Measurements from ENCODE around the gene PSPC1.
A peak's percentile ranks its signal among the peaks of the same experiment; 100 is the strongest.
"Not testable (repeated sequence)": the region's sequence is repeated elsewhere in the genome, so short reads cannot be mapped to it uniquely, and the experiment has no call there.

The PSPC1 gene, protein sequence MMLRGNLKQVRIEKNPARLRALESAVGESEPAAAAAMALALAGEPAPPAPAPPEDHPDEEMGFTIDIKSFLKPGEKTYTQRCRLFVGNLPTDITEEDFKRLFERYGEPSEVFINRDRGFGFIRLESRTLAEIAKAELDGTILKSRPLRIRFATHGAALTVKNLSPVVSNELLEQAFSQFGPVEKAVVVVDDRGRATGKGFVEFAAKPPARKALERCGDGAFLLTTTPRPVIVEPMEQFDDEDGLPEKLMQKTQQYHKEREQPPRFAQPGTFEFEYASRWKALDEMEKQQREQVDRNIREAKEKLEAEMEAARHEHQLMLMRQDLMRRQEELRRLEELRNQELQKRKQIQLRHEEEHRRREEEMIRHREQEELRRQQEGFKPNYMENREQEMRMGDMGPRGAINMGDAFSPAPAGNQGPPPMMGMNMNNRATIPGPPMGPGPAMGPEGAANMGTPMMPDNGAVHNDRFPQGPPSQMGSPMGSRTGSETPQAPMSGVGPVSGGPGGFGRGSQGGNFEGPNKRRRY

DNA sequence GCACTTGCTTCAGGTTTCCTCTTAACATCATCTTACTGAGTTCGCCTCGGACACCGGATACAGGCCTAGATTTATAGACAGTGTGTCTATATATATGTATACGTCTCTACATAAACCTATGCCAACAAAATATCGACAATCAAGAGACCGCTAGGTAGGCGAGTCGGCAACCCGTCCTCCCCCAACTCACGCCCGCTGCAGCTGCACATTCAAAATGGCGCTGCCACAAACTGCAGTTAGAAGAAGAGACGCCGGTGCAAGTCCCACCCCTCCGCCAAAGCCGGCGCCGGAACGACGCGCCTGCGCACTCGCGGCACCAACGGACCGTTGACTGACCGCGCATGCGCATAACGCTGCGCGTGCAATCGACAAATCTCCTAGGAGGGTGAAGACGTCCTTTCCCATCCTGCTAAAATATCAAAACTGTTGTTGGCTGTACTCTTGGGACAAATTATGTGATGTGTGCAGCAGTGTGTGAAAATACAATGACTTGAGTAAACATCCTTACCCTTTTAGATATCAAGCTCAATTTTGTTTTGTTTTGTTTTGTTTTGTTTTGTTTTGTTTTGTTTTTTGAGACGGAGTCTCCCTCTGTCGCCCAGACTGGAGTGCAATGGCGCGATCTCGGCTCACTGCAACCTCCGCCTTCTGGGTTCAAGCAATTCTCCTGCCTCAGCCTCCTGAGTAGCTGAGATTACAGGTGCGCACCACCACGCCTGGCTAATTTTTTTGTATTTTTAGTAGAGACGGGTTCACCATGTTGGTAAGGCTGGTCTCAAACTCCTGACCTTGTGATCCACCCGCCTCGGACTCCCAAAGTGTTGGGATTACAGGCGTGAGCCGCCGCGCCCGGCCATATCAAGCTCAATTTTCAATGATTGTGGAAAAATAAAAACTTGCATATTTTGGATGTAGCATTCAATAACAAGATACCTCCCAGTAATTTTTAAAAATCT is at the start of gene PSPC1:
Gene PSPC1, minus strand, starts transcription at position 219 of the 956 bp plus-strand sequence. Its CDS starts 188 bp downstream, at position 31.
- Mint-ChIP-seq H3K4me3 (peak within 1 kb of the TSS; percentile 94), H3K27ac (peak within 1 kb of the TSS; percentile 99)
- not testable (repeated sequence) for H3K4me1 Mint-ChIP-seq, H3K27me3 Mint-ChIP-seq, H3K9me3 Mint-ChIP-seq, H3K36me3 Mint-ChIP-seq

DNA sequence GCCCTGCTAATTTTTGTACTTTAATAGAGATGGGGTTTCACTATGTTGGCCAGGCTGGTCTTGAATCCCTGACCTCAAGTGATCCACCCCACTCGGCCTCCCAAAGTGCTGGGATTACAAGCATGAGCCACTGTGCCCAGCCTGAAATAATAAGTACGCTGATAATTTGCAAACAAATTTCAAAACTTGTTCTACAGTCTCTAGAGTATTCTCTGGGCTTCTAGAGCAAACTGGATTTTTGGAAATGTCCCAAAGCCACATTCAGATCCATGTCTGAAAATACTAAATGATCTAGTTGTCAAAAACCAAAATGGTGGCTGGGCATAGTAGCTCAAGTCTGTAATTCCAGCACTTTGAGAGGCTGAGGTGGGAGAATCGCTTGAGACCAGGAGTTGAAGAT is 39.9 kb upstream of the PSPC1 start:
- peaks cover 21% of the 10 kb centered on the region for H3K36me3 Mint-ChIP-seq
- H3K4me3 Mint-ChIP-seq: no peak overlapping the region
- no peaks in the 10 kb centered on the region for H3K4me1 Mint-ChIP-seq
- no peak overlapping the region for H3K27ac Mint-ChIP-seq
- no peaks in the 10 kb centered on the region for H3K27me3 Mint-ChIP-seq
- H3K9me3 Mint-ChIP-seq: no peaks in the 10 kb centered on the region

DNA sequence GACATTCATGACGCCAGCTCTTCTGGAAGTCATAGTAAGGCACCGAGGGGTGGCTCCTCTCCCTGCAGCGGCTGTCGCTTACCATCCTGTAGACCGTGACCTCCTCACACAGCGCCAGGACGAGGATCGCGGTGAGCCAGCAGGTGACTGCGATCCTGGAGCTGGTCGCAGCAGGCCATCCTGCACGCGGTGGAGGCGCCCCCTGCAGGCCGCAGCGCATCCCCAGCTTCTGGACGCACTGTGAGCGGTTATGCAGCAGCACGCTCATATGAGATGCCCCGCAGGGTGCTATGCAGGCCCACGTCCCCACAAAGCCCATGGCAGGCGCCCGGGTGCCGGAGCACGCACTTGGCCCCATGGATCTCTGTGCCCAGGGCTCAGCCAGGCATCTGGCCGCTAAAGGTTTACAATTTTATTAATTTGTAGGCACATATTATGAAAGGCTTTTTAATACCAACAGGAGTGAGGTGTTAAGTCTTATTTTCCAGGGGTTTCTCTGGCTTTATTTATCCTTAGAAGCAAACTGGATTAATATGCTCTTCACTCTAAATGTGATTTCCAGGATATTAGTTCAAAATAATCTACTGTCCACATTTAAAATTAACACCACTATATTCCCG is 35.6 kb upstream of the PSPC1 start:
- no peak overlapping the region for H3K4me3 Mint-ChIP-seq
- H3K27me3 Mint-ChIP-seq: no peaks in the 10 kb centered on the region
- no peak overlapping the region for H3K27ac Mint-ChIP-seq
- H3K9me3 Mint-ChIP-seq: no peaks in the 10 kb centered on the region
- H3K4me1 Mint-ChIP-seq: no peaks in the 10 kb centered on the region
- H3K36me3 Mint-ChIP-seq: peaks cover 15% of the 10 kb centered on the region

DNA sequence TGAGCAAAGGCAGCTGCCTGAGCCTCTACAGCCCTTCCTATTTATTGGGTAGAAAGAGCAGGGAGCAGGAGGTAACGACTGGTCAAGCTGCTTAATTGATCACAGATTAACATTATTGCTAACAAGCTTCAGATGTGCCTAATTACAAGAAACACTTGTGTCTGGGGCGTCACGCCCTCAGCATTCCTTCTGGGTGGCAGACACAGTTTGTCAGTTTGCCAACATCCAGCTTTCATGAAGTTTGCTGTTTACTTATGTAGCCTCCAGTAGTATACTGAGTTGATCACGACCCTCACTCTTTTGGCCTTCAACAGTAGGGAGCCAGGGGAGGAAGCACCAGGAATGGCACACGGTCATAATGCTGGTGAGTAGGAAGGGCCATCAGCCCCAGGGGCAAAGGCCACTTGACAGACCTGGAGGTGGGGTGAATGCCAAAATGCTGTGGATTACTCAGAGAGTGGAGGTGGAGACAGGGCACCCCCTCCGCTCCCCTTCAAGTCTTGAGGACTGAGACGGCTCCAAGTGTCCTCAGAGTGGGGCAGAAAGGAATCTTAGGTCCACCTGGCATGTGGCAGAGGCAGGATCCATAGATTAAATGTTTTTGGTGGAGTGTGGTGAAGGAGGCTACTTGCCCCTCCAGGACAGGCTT is 34.9 kb upstream of the PSPC1 start:
- Mint-ChIP-seq H3K27me3 (no peaks in the 10 kb centered on the region), H3K36me3 (peaks cover 15% of the 10 kb centered on the region), H3K4me1 (no peaks in the 10 kb centered on the region), H3K4me3 (no peak overlapping the region), H3K27ac (no peak overlapping the region), H3K9me3 (no peaks in the 10 kb centered on the region)

DNA sequence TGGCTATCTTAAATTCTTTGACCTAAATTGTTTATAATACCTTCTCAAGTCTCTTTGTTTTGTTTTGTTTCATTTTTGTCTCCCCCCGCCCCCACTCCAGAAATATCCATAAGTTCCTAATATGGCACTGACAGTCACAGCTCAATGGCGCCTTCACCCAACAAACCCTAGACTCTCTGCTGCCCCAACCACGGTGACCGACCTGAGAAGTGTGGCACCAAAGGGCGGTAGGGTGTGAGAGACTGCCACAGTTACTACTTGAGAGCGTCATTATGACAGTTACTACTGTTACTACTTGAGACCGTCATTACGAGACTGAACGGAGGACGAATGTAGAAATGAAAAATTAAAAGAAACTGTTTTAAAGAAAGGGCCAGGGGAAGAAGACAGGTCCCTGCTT is 34.4 kb upstream of the PSPC1 start:
- no peak overlapping the region for H3K27ac Mint-ChIP-seq
- H3K4me1 Mint-ChIP-seq: no peaks in the 10 kb centered on the region

DNA sequence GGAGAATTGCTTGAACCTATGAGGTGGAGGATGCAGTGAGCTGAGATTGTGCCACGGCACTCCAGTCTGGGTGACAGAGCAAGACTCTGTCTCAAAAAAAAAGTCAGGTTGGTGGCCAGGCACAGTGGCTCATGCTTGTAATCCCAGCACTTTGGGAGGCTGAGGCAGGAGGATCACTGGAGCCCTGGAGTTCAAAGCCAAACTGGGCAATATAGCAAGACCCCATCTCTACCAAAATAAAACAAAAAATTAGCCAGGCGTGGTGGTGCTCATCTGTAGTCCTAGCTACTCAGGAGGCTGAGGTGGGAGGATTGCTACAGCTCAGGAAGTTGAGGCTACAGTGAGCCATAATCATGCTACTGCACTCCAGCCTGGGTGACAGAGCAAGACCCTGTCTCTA is 33.1 kb upstream of the PSPC1 start:
- peaks cover 15% of the 10 kb centered on the region for H3K36me3 Mint-ChIP-seq
- not testable (repeated sequence) for H3K4me1 Mint-ChIP-seq, H3K27me3 Mint-ChIP-seq, H3K9me3 Mint-ChIP-seq, H3K27ac Mint-ChIP-seq, H3K4me3 Mint-ChIP-seq

More for the DNA sequence above, 34.4 kb upstream of the PSPC1 start:
- no peaks in the 10 kb centered on the region for H3K9me3 Mint-ChIP-seq
- no peaks in the 10 kb centered on the region for H3K27me3 Mint-ChIP-seq
- no peak overlapping the region for H3K4me3 Mint-ChIP-seq
- H3K36me3 Mint-ChIP-seq: peaks cover 17% of the 10 kb centered on the region

DNA sequence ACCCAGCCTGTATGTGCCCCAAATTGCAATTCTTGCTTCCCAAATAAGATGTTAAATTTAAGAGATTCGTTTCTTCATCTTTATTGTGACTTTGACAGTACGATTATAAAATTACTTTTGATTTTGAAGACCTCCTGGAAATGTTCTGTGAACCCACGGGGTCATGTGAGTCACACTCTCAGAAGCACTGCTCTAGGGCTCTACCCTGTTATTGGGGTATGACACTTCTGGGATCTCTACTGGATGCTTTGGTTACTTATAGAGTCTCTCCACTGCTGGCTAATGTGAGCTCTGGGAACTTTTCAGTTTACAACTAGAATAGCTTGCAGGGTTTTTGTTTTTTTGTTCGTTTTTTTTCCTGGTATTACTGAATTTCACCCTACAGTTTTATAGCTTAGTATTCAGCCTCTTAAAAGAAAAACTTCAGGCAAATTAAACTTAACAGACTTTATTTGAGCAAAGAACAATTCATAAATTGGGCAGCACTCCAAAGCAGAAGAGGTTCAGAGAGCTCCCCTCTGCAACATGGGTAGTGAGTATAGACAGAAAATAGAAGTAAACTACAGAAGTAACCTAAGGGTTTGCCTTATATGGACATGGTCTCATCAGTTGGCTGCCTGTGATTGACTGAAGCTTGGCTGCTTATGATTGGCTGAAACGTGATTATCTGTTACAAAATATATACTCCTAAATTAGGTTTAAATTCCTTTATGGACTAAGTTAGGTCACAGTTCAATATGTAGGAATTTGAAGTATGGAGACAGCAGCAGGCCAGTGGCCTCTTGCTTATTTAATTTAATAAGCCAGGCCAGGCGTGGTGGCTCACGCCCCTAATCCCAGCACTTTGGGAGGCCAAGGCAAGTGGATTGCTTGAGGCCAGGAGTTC is 28.5 kb upstream of the PSPC1 start:
- no peaks in the 10 kb centered on the region for H3K9me3 Mint-ChIP-seq
- H3K4me1 Mint-ChIP-seq: no peaks in the 10 kb centered on the region
- H3K4me3 Mint-ChIP-seq: no peak overlapping the region
- no peaks in the 10 kb centered on the region for H3K27me3 Mint-ChIP-seq
- H3K36me3 Mint-ChIP-seq: peaks cover 2% of the 10 kb centered on the region
- H3K27ac Mint-ChIP-seq: peak overlapping the region; percentile 55

DNA sequence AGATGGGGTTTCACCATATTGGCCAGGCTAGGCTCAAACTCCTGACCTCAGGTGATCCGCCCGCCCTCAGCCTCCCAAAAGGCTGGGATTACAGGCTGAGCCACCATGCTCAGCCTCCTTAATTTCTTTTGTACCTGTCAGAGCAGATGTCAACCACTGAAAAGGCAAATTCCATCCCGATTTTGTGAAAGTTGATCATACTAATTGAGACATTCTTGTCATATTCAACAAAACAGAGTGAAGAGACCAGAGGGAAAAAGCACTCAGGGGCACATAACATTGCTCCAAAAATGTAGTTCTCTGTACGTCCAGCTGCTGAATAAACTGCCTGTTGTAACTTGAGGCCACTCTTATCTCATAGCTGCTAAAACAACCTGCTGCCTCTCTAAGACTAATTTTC is 27.4 kb upstream of the PSPC1 start:
- no peak overlapping the region for H3K4me3 Mint-ChIP-seq
- H3K36me3 Mint-ChIP-seq: peaks cover 2% of the 10 kb centered on the region
- H3K27me3 Mint-ChIP-seq: no peaks in the 10 kb centered on the region
- no peaks in the 10 kb centered on the region for H3K9me3 Mint-ChIP-seq
- H3K27ac Mint-ChIP-seq: no peak overlapping the region
- no peaks in the 10 kb centered on the region for H3K4me1 Mint-ChIP-seq

DNA sequence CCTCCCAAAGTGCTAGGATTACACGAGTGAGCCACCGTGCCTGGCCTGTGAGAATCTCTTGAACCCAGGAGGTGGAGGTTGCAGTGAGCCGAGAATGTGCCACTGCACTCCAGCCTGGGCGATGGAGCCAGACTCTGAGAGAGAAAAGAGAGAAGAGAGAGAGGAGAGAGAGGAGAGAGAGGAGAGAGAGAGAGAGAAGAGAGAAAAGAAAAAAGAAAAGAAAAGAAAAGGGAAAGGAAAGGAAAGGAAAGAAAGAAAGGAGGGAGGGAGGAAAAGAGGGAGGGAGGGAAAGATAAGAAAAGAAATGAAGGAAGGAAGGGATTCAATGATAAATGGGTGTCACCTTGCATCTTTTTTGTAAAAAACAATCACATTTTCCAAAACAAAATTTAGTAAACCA is 23.0 kb upstream of the PSPC1 start:
- Mint-ChIP-seq H3K4me1 (no peaks in the 10 kb centered on the region), H3K36me3 (no peaks in the 10 kb centered on the region), H3K27ac (peak overlapping the region; percentile 51), H3K4me3 (no peak overlapping the region), H3K9me3 (no peaks in the 10 kb centered on the region), H3K27me3 (no peaks in the 10 kb centered on the region)

DNA sequence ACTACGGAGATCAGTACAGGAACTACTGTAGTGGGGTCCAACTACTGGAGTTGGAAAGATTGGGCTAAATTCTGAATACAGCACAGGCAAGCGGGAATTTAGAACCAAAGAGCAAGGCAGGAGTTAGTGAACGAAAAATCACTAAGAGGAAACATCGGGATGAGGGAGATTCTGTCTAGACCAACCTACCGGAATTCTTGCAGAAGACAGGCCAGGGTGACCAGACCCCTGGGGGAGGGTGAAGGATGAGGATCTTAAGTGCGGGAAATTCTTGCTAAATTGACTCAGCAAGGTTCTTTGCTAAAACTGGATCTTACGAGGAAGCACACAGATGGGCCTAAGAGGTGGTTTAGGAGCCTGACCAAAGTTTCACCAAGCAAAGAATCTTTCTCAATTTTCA is 13.2 kb upstream of the PSPC1 start:
- Mint-ChIP-seq H3K27ac (no peak overlapping the region), H3K9me3 (no peaks in the 10 kb centered on the region), H3K4me1 (no peaks in the 10 kb centered on the region), H3K4me3 (no peak overlapping the region), H3K27me3 (no peaks in the 10 kb centered on the region), H3K36me3 (peaks cover 2% of the 10 kb centered on the region)

DNA sequence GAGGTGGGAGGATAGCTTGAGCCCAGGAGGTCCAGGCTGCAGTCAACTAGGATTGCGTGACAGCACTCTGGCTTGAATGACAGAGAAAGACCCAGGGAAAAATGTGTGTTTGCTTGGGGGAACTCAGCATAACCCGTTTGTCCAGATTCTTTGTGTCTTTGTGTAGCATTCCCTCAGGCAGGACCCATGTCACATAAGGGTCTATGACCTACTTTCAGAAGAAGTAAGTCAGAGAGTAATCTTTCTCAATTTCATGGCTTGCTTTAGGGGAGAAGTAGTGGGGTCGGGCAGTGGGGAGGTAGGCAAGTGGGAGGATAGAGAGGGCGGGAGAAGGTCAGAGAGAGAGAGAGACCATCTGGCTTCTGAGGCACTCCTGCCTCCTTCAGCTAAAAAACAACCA is 11.9 kb upstream of the PSPC1 start:
- Mint-ChIP-seq H3K4me3 (no peak overlapping the region), H3K27ac (no peak overlapping the region), H3K4me1 (no peaks in the 10 kb centered on the region), H3K36me3 (no peaks in the 10 kb centered on the region), H3K9me3 (no peaks in the 10 kb centered on the region), H3K27me3 (no peaks in the 10 kb centered on the region)

DNA sequence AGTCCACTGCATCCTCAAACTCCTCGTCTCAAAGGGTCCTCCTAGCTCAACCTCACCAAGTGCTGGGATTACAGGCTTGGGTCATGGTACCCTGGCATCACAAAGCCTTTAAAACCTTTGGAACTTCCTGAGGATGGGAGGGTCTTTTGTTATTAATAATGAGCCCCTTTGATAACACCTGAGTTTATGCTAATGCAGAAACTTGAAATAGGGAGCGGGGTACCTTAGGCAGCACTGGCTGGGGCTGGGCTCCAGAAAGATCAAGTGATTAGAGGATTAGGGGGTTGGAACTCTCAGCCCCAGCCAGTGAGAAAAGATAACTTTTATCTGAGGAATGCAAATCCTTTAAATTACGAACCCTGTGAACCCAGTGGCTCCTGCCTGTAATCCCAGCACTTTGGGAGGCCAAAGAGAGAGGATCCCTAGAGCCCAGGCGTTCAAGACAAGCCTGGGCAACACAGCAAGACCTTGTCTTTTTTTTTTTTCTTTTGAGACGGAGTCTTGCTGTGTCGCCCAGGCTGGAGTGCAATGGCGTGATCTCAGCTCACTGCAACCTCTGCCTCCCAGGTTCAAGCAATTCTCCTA is 9.3 kb upstream of the PSPC1 start:
- Mint-ChIP-seq H3K4me1 (no peaks in the 10 kb centered on the region), H3K36me3 (no peaks in the 10 kb centered on the region), H3K9me3 (no peaks in the 10 kb centered on the region), H3K27me3 (no peaks in the 10 kb centered on the region), H3K27ac (no peak overlapping the region), H3K4me3 (no peak overlapping the region)

DNA sequence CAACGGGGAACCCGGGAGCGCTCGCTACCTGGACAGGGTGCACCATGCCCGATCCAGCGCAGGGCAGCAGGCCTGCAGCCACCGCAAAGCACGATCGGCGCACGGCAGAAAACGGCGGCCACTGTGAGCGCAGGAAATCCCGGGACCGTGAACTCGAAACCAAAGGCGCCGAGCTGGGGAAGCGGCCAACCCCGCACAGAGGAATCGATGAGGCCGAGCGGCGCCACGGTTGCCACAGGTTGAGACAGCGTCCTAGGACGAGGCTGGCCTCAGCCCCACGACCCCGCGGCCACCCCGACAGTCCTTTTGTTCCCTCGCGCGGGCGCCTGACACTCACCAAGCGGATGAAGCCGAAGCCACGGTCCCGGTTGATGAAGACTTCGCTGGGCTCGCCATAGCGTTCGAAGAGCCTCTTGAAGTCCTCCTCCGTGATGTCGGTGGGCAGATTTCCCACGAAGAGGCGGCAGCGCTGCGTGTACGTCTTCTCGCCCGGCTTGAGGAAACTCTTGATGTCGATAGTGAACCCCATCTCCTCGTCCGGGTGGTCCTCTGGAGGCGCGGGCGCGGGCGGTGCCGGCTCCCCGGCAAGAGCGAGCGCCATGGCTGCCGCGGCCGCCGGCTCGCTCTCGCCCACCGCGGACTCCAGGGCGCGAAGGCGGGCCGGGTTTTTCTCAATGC is 557 bp downstream of the PSPC1 start:
- no peaks in the 10 kb centered on the region for H3K27me3 Mint-ChIP-seq

DNA sequence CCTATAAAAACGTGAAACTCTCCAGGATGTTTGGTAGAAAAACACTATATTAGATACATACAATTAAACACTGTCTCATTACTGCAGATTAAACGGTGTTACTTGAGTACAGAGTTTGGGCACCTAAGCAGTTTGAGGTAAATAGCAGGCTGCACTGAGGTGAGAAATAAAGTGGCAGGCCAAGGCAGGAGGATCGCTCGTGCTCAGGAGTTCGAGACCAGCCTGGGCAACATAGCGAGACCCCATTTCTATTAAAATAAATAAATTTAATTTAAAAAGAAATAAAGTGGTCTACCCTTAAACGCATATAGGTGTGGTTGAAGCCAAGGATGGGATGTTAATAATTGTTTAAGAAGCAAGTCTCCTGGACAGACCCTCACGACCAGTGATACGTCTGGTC is 1.2 kb downstream of the PSPC1 start:
- H3K27me3 Mint-ChIP-seq: no peaks in the 10 kb centered on the region

More for the DNA sequence above, 557 bp downstream of the PSPC1 start:
- peak overlapping the region; percentile 99 for H3K27ac Mint-ChIP-seq
- H3K9me3 Mint-ChIP-seq: no peaks in the 10 kb centered on the region
- H3K4me3 Mint-ChIP-seq: peak overlapping the region; percentile 94
- H3K36me3 Mint-ChIP-seq: peaks cover 2% of the 10 kb centered on the region
- H3K4me1 Mint-ChIP-seq: peaks cover 4% of the 10 kb centered on the region

More for the DNA sequence above, 1.2 kb downstream of the PSPC1 start:
- H3K4me1 Mint-ChIP-seq: peaks cover 4% of the 10 kb centered on the region
- no peaks in the 10 kb centered on the region for H3K9me3 Mint-ChIP-seq
- H3K4me3 Mint-ChIP-seq: peak overlapping the region; percentile 94
- peak overlapping the region; percentile 84 for H3K27ac Mint-ChIP-seq
- H3K36me3 Mint-ChIP-seq: peaks cover 2% of the 10 kb centered on the region

All from activated naive CD4-positive, alpha-beta T cell treated with anti-CD3 and anti-CD28 coated beads, Interleukin-2, amount 50 U/mL, for 24 hours (primary cell).